B cell (primary cell): ENCODE measurements around the gene GAREM1. TPM values are rescaled to one million over a fixed set of nuclear protein-coding genes. Genes with fewer than 3 reads are reported as not detected.

Source experiments
- ATAC-seq: fragments of 200-7000 bp; cut with Tn5 transposase; one replicate; pipeline ENCODE4 v1.10.0; 2021; ENCODE audit warnings: low read depth, mild to moderate bottlenecking, moderate number of reproducible peaks, moderate library complexity
- CTCF ChIA-PET: fragments of 350-600 bp; sonication (Branson Sonifier 250); formaldehyde crosslinking; loops from one replicate; lab custom pipeline; 2021; ENCODE audit warnings: antibody characterized with exemption, inconsistent platforms; lab: Charles Lee
- POLR2A ChIA-PET: fragments of 350-600 bp; sonication (Branson Sonifier 250); formaldehyde crosslinking; loops from one replicate; lab custom pipeline; 2021; ENCODE audit warnings: antibody characterized with exemption; lab: Charles Lee
- DNase-seq: peaks from one replicate; pipeline ENCODE4 v3.0.0; 2013
- H2AFZ ChIP-seq: 2 replicates; pipeline ENCODE4 v1.6.1; 2012; ENCODE audit warnings: mild to moderate bottlenecking, low read depth, low read length; ENCODE audit not compliant: insufficient read depth, poor library complexity, severe bottlenecking
- H3K27ac ChIP-seq, 2 donors: 1 replicate in 1 of 2; 2 replicates in 1 of 2; pipeline ENCODE4 v1.5.1; 2012 to 2013; ENCODE audit warnings: low read length in 2 of 2, mild to moderate bottlenecking in 2 of 2, moderate library complexity in 1 of 2
- H3K27me3 ChIP-seq, 4 experiments: fragments of 200-600 bp in 1 of 4; sonication (generic) in 1 of 4; replicated peaks in 1 of 4; 1 replicate in 2 of 4; 2 replicates in 2 of 4; pipeline versions ENCODE4 v1.6.1 to v1.7.0; 2013 to 2016; ENCODE audit warnings: low read length in 3 of 4, mild to moderate bottlenecking in 2 of 4, mixed read lengths in 1 of 4, moderate library complexity in 1 of 4; ENCODE audit not compliant: insufficient read depth in 4 of 4, control insufficient read depth in 3 of 4; ENCODE audit errors: control extremely low read depth in 1 of 4
- H3K36me3 ChIP-seq, 2 experiments: replicated peaks in 1 of 2; 1 replicate in 1 of 2; 2 replicates in 1 of 2; pipeline versions ENCODE4 v1.6.1 to v1.7.1; 2013; ENCODE audit warnings: low read length in 1 of 2; ENCODE audit not compliant: insufficient read depth in 2 of 2, control insufficient read depth in 1 of 2; ENCODE audit errors: control extremely low read depth in 1 of 2, extremely low read depth in 1 of 2
- H3K4me1 ChIP-seq, 2 donors: fragments of 200-600 bp in 1 of 2; sonication (generic) in 1 of 2; 1 replicate in 1 of 2; 2 replicates in 1 of 2; pipeline versions ENCODE4 v1.5.1 to v1.6.1; 2013 to 2017; ENCODE audit warnings: low read length in 2 of 2; ENCODE audit not compliant: control insufficient read depth in 2 of 2, insufficient read depth in 2 of 2
- H3K4me2 ChIP-seq: replicated peaks from 2 replicates; pipeline ENCODE3; 2012; ENCODE audit warnings: mild to moderate bottlenecking, low read depth, low read length; ENCODE audit not compliant: poor library complexity, severe bottlenecking
- H3K4me3 ChIP-seq, 5 experiments: fragments of 200-600 bp in 1 of 5; sonication (generic) in 1 of 5; 1 replicate in 3 of 5; 2 replicates in 2 of 5; pipeline versions ENCODE4 v1.5.1 to v1.7.0; 2011 to 2016; ENCODE audit warnings: low read length in 4 of 5, mild to moderate bottlenecking in 4 of 5, low read depth in 2 of 5, control low read depth in 1 of 5, moderate library complexity in 1 of 5; ENCODE audit not compliant: insufficient read depth in 1 of 5; ENCODE audit errors: control extremely low read depth in 1 of 5, extremely low read depth in 1 of 5
- H3K79me2 ChIP-seq: fragments of 200-600 bp; sonication (generic); one replicate; pipeline ENCODE4 v1.6.0; 2016; ENCODE audit warnings: low read length; ENCODE audit not compliant: control insufficient read depth, insufficient read depth
- H3K9ac ChIP-seq: fragments of 200-600 bp; sonication (generic); 2 replicates; pipeline ENCODE4 v1.6.1; 2017; ENCODE audit warnings: mild to moderate bottlenecking, low read length, moderate library complexity
- H3K9me3 ChIP-seq, 3 donors: one replicate each; pipeline versions ENCODE4 v1.6.1 to v1.7.1; 2013; ENCODE audit warnings: low read length in 2 of 3; ENCODE audit not compliant: control insufficient read depth in 2 of 3, insufficient read depth in 1 of 3; ENCODE audit errors: control extremely low read depth in 1 of 3
- H4K20me1 ChIP-seq: 2 replicates; pipeline ENCODE4 v1.6.0; 2012; ENCODE audit warnings: mild to moderate bottlenecking, low read length; ENCODE audit not compliant: insufficient read depth, control insufficient read depth, poor library complexity, severe bottlenecking
- H3K27ac Mint-ChIP-seq: one replicate; pipeline ENCODE4 v1.8.0; 2021; ENCODE audit warnings: mixed read lengths
- H3K27me3 Mint-ChIP-seq: one replicate; pipeline ENCODE4 v1.8.0; 2021; ENCODE audit warnings: mixed read lengths
- H3K4me1 Mint-ChIP-seq: one replicate; pipeline ENCODE4 v1.8.0; 2021; ENCODE audit warnings: mixed read lengths
- H3K4me3 Mint-ChIP-seq: one replicate; pipeline ENCODE4 v1.8.0; 2021; ENCODE audit warnings: mixed read lengths
- H3K9me3 Mint-ChIP-seq: one replicate; pipeline ENCODE4 v1.8.0; 2022; ENCODE audit warnings: mixed read lengths; ENCODE audit not compliant: insufficient read depth
- EZH2 ChIP-seq: IDR thresholded peaks from 2 replicates; pipeline ENCODE4 v1.6.1; 2012; ENCODE audit warnings: borderline replicate concordance, low read depth, mild to moderate bottlenecking, moderate library complexity, low read length; ENCODE audit not compliant: insufficient read depth, poor library complexity, severe bottlenecking
- WGBS: methylation state at CpG from one replicate; pipeline ENCODE4 v1.1.5; 2013; ENCODE audit warnings: missing lambda C conversion rate; ENCODE audit not compliant: insufficient coverage; 5-methylcytosine and 5-hydroxymethylcytosine counted together
- intact Hi-C: fragments of 100-400 bp; cut with micrococcal nuclease; formaldehyde crosslinking; loops from one replicate; pipeline ENCODE4 v1.10.0; 2022
- polyA plus RNA-seq: library from polyadenylated mRNA; depleted of rRNA; stranded (reverse); fragments of >200 nt; gene quantifications from 2 replicates; pipeline ENCODE4 v1.2.3, GENCODE V29; 2012
- total RNA-seq, 2 donors: library from RNA; stranded (reverse); fragments of 120-200 nt in 1 of 2; gene quantifications; 1 replicate in 1 of 2; 2 replicates in 1 of 2; pipeline versions ENCODE4 v1.2.3 to v1.2.4, GENCODE V29; 2013 to 2022
- TF ChIP-seq, protein P1 (sequence below): fragments of 200-600 bp; IDR thresholded peaks from one replicate; pipeline ENCODE4 v1.8.0; 2022; ENCODE audit warnings: antibody characterized with exemption, mild to moderate bottlenecking

GAREM1 gene
- total and polyA plus RNA-seq, 2 donors (not counting 1 experiment from before 2014, with no cell fraction given): not detected

DNA sequence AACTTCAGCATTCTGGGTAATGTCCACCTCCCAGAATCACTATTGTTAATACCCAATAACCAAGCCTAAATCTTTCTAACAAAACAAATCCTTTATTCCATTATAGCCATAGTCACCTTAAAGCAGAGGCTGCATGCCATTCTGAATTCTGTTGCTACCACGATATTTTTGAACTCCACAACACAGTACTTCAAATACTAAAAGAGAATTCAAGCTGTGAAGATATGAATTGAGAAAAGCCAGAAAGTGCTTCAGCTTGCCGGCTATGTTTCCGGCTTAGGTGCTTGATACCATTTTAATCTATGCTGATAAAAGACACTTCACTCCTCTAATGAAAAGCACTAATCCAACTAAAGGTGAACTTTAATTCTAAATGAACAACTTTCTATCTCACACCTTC lies 41.3 kb downstream of the GAREM1 start:
- H3K27me3 Mint-ChIP-seq: peaks cover 29% of the 10 kb centered on the region
- no peak overlapping the region for H3K4me3 ChIP-seq
- H3K27ac ChIP-seq: no peak overlapping the region
- 100% methylated on average over 2 of the region's 3 CpGs for WGBS
- POLR2A ChIA-PET: no interaction called here
- no peak overlapping the region for H2AFZ ChIP-seq
- no peaks in the 10 kb centered on the region for H3K4me1 Mint-ChIP-seq
- intact Hi-C loops: no loop called here
- peaks cover 0 to 5% (median 0%) of the 10 kb centered on the region in 4 experiments for H3K27me3 ChIP-seq
- no peaks in the 10 kb centered on the region for H3K36me3 ChIP-seq
- no peak overlapping the region for H3K9ac ChIP-seq
- DNase-seq (no peak), ATAC-seq (no peak)
- H3K4me3 Mint-ChIP-seq: no peak overlapping the region
- TF ChIP-seq, protein P1, sequence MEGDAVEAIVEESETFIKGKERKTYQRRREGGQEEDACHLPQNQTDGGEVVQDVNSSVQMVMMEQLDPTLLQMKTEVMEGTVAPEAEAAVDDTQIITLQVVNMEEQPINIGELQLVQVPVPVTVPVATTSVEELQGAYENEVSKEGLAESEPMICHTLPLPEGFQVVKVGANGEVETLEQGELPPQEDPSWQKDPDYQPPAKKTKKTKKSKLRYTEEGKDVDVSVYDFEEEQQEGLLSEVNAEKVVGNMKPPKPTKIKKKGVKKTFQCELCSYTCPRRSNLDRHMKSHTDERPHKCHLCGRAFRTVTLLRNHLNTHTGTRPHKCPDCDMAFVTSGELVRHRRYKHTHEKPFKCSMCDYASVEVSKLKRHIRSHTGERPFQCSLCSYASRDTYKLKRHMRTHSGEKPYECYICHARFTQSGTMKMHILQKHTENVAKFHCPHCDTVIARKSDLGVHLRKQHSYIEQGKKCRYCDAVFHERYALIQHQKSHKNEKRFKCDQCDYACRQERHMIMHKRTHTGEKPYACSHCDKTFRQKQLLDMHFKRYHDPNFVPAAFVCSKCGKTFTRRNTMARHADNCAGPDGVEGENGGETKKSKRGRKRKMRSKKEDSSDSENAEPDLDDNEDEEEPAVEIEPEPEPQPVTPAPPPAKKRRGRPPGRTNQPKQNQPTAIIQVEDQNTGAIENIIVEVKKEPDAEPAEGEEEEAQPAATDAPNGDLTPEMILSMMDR: no peak
- no peak for TF ChIP-seq EZH2
- H3K4me2 ChIP-seq: no peak overlapping the region
- H3K9me3 Mint-ChIP-seq: peaks cover 5% of the 10 kb centered on the region
- H3K27ac Mint-ChIP-seq: no peak overlapping the region
- H3K9me3 ChIP-seq: peaks cover 1 to 5% (median 5%) of the 10 kb centered on the region in 3 donors
- CTCF ChIA-PET: no interaction called here
- no peaks in the 10 kb centered on the region for H3K4me1 ChIP-seq
- H3K79me2 ChIP-seq: no peaks in the 10 kb centered on the region
- H4K20me1 ChIP-seq: no peaks in the 10 kb centered on the region

DNA sequence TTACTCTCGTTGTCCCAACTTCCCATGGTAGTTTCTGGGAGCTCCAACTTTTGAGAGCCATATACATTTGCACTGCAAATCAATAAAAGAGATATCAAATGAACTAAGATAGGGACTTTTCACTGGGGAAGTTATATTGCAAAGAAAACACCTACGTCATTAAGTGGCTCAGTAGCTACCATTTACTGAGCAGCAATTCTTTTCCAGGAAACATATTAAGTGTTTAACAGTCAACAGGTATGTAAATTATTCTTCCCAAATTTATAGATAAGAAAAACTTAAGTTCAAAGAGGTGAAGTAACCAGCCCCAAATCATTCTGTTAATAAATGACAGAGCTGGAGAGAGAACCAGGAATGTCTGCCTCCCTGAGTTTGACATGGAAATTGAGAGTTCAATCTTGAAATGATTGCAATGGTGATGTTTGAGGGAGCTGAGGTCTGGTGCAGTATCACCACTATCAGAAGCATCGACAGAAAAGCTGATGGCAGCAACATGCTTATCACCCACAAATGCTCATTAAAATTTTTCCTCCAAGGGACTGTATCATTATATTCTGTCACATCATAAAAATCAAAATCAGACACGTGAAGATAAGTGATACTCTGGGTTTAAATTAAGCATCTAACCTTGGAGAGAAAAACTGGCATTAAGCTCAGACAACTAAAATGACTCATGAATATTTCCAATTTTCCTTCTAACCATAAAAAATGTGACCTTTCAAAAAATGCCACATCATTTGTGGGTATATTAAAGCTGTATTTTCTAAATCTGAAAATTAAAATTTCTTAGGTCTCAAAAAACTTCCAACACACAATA lies 43.4 kb downstream of the GAREM1 start:
- H3K27me3 Mint-ChIP-seq: peaks cover 24% of the 10 kb centered on the region
- intact Hi-C loops: no loop called here
- no peaks in the 10 kb centered on the region for H3K36me3 ChIP-seq
- no peak overlapping the region for H3K27ac ChIP-seq
- H3K4me1 Mint-ChIP-seq: no peaks in the 10 kb centered on the region
- peaks cover 1 to 5% (median 5%) of the 10 kb centered on the region in 3 donors for H3K9me3 ChIP-seq
- H4K20me1 ChIP-seq: no peaks in the 10 kb centered on the region
- ChIA-PET CTCF (no interaction called here), POLR2A (no interaction called here)
- peaks cover 0 to 5% (median 0%) of the 10 kb centered on the region in 4 experiments for H3K27me3 ChIP-seq
- no peak for DNase-seq
- H3K9ac ChIP-seq: no peak overlapping the region
- H3K4me3 Mint-ChIP-seq: no peak overlapping the region
- H3K79me2 ChIP-seq: no peaks in the 10 kb centered on the region
- no peak overlapping the region for H3K27ac Mint-ChIP-seq
- no peak overlapping the region for H3K4me3 ChIP-seq
- H3K9me3 Mint-ChIP-seq: peaks cover 5% of the 10 kb centered on the region
- whole genome bisulfite sequencing: no CpG with 5 or more reads among the region's 4 CpGs
- no peak for TF ChIP-seq EZH2
- TF ChIP-seq, protein P1: no peak
- H3K4me1 ChIP-seq: no peaks in the 10 kb centered on the region
- H3K4me2 ChIP-seq: no peak overlapping the region
- no peak overlapping the region for H2AFZ ChIP-seq
- no peak for ATAC-seq
